GM20000 (cell line): ENCODE results near the gene GNG7.

Source experiments
- DNase-seq: peaks from one replicate; pipeline ENCODE4 v3.0.0; 2012; ENCODE audit warnings: low spot score
- TF ChIP-seq, protein P1 (sequence below): IDR thresholded peaks from 2 replicates; pipeline ENCODE4 v1.5.1; 2012; ENCODE audit warnings: mild to moderate bottlenecking, control low read depth; ENCODE audit errors: extremely low read depth, missing control alignments

Gene GNG7

GRCh38 chr19:2482354-2483038, 220.0 kb downstream of the GNG7 start:
- TF ChIP-seq, protein P1, sequence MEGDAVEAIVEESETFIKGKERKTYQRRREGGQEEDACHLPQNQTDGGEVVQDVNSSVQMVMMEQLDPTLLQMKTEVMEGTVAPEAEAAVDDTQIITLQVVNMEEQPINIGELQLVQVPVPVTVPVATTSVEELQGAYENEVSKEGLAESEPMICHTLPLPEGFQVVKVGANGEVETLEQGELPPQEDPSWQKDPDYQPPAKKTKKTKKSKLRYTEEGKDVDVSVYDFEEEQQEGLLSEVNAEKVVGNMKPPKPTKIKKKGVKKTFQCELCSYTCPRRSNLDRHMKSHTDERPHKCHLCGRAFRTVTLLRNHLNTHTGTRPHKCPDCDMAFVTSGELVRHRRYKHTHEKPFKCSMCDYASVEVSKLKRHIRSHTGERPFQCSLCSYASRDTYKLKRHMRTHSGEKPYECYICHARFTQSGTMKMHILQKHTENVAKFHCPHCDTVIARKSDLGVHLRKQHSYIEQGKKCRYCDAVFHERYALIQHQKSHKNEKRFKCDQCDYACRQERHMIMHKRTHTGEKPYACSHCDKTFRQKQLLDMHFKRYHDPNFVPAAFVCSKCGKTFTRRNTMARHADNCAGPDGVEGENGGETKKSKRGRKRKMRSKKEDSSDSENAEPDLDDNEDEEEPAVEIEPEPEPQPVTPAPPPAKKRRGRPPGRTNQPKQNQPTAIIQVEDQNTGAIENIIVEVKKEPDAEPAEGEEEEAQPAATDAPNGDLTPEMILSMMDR, result no peak
- no peak for DNase-seq

DNA sequence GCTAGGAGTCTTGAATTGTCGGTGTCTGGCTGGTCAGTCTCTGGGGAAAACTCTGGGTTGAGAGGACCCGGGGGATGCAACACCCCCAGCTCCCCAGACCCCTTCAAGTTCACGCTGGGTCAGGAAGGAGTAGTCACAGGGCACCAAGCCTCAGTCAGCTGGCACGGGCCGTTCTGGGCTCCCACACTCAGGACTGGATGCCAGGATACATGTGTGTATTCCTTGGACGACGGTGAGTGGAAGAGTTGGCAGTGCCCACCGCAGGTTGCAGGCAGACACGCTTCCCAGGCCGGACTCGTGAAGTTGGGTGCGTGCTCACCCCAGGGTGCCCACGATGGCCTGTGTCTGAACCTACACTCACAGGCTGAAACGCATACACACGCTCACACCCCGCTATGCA, 221.0 kb downstream of the GNG7 start:
- no peak for DNase-seq
- TF ChIP-seq, protein P1, result no peak

- DNase-seq, result no peak
- TF ChIP-seq, protein P1, result peak; percentile 42
Observed at GRCh38 chr19:2479556-2480194, 222.8 kb downstream of the GNG7 start.

- peak; percentile 66 for DNase-seq
- TF ChIP-seq, protein P1, result no peak
Observed at GRCh38 chr19:2478756-2479555, 223.5 kb downstream of the GNG7 start.

GRCh38 chr19:2478278-2478755, 224.2 kb downstream of the GNG7 start:
- no peak for DNase-seq

GRCh38 chr19:2477732-2478191, 224.7 kb downstream of the GNG7 start:
- DNase-seq, result peak; percentile 69
- TF ChIP-seq, protein P1, result peak; percentile 3

More at GRCh38 chr19:2478278-2478755, 224.2 kb downstream of the GNG7 start:
- TF ChIP-seq, protein P1, result no peak
